Bronchial epithelial cell (primary cell): ENCODE data around the gene PEX14. TPM values are rescaled to one million over a fixed set of nuclear protein-coding genes. Genes with fewer than 3 reads are reported as not detected.

Experiments used
- DNase-seq: peaks from one replicate; pipeline ENCODE4 v3.0.0-alpha.2; 2010; ENCODE audit warnings: low read depth
- FAIRE-seq: peaks from 2 replicates; lab custom pipeline; 2011; peaks lifted over from hg19 to GRCh38; lab: Jason Lieb, UNC
- H3K27me3 ChIP-seq: 2 replicates; pipeline ENCODE4 v1.5.1; 2011; ENCODE audit warnings: low read length; ENCODE audit not compliant: control insufficient read depth, insufficient read depth
- H3K36me3 ChIP-seq: 2 replicates; pipeline ENCODE4 v1.5.1; 2011; ENCODE audit warnings: low read length; ENCODE audit not compliant: control insufficient read depth, insufficient read depth
- H3K4me3 ChIP-seq: 2 replicates; pipeline ENCODE4 v1.5.1; 2011; ENCODE audit warnings: mild to moderate bottlenecking, low read depth, low read length, control low read depth
- total RNA-seq: library from RNA; depleted of rRNA; stranded (reverse); fragments of >200 nt; gene quantifications from 2 replicates; pipeline ENCODE4 v1.2.1, GENCODE V29; 2014
- TF ChIP-seq, protein P1 (sequence below): IDR thresholded peaks from 2 replicates; pipeline ENCODE4 v1.5.1; 2011; ENCODE audit warnings: mild to moderate bottlenecking, moderate library complexity, low read length, control low read depth, inconsistent platforms; ENCODE audit not compliant: insufficient read depth, severe bottlenecking

The PEX14 gene
- total RNA-seq, 1 donor from 2014 or later: 8.7 TPM

DNA sequence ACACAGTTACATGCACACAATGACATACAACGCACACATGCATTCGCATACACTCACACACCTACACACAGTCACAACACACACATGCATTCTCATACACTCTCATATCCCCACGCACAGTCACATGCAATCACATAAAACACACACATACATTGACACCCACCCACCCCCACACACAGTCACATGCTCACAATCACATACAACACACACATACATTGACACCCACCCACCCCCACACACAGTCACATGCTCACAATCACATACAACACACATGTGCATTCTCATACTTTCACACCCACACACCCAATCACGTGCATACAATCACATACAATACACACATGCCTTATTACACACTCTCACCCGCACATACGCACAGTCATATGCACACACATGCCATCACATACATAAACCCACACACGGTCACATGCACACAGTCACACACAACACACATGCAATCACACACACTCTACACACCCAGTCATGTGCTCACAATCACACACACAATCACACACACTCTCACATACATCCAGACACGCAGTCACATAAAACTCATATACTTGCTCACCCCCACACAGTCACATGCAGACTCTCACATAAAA lies 187.4 kb downstream of the PEX14 start:
- H3K27me3 ChIP-seq: no peaks in the 10 kb centered on the region
- H3K36me3 ChIP-seq: peaks cover 15% of the 10 kb centered on the region
- DNase-seq (no peak), FAIRE-seq (no peak)
- TF ChIP-seq, protein P1, sequence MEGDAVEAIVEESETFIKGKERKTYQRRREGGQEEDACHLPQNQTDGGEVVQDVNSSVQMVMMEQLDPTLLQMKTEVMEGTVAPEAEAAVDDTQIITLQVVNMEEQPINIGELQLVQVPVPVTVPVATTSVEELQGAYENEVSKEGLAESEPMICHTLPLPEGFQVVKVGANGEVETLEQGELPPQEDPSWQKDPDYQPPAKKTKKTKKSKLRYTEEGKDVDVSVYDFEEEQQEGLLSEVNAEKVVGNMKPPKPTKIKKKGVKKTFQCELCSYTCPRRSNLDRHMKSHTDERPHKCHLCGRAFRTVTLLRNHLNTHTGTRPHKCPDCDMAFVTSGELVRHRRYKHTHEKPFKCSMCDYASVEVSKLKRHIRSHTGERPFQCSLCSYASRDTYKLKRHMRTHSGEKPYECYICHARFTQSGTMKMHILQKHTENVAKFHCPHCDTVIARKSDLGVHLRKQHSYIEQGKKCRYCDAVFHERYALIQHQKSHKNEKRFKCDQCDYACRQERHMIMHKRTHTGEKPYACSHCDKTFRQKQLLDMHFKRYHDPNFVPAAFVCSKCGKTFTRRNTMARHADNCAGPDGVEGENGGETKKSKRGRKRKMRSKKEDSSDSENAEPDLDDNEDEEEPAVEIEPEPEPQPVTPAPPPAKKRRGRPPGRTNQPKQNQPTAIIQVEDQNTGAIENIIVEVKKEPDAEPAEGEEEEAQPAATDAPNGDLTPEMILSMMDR: no peak
- no peak overlapping the region for H3K4me3 ChIP-seq

- H3K36me3 ChIP-seq: peaks cover 14% of the 10 kb centered on the region
- no peak for DNase-seq
- TF ChIP-seq, protein P1: no peak
- FAIRE-seq: no peak
- no peaks in the 10 kb centered on the region for H3K27me3 ChIP-seq
- H3K4me3 ChIP-seq: no peak overlapping the region
Observed at GRCh38 chr1:10662824-10663677, 188.3 kb downstream of the PEX14 start.

- no peaks in the 10 kb centered on the region for H3K27me3 ChIP-seq
- H3K36me3 ChIP-seq: peaks cover 12% of the 10 kb centered on the region
- DNase-seq (no peak), FAIRE-seq (no peak)
- H3K4me3 ChIP-seq: no peak overlapping the region
- TF ChIP-seq, protein P1: no peak
Observed at GRCh38 chr1:10663678-10664035, 188.9 kb downstream of the PEX14 start.

GRCh38 chr1:10664251-10664650 lies 189.5 kb downstream of the PEX14 start:
- H3K27me3 ChIP-seq: no peaks in the 10 kb centered on the region
- H3K36me3 ChIP-seq: peaks cover 7% of the 10 kb centered on the region
- no peak for FAIRE-seq
- no peak for DNase-seq
- TF ChIP-seq, protein P1: no peak
- no peak overlapping the region for H3K4me3 ChIP-seq

DNA sequence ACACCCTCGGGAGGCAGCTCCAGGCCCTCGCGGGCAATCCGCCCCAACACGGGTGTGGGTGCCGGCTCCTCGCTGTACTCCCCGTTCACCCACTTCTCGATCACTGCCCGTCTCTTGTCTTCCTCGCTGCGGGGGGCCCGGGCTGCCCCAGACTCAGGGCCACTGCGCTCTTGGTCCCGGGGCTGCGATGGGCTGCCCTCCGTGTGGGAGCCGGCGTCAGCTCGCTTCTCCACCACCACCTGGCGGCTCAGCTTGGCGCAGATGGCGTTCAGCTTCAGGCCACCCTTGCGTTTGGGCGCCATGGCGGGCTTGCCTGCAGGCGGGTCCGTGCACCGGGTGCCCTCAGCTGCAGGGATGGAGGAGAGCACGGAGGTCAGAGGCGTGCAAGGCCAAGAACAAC lies 190.5 kb downstream of the PEX14 start:
- DNase-seq (no peak), FAIRE-seq (no peak)
- Histone ChIP-seq H3K36me3 (peaks cover 5% of the 10 kb centered on the region), H3K4me3 (no peak overlapping the region), H3K27me3 (no peaks in the 10 kb centered on the region)
- TF ChIP-seq, protein P1: no peak
